ENCODE data around the gene NBPF3. TPM values are rescaled to one million over a fixed set of nuclear protein-coding genes. Genes with fewer than 3 reads are reported as not detected.
"Not testable (repeated sequence)": the region's sequence is repeated elsewhere in the genome, so short reads cannot be mapped to it uniquely, and the experiment has no call there.

The NBPF3 gene
- total and polyA plus RNA-seq, 5 experiments from 2014 or later = 5.5 to 22.6 (median 5.8) TPM

- ATAC-seq (no peak), DNase-seq (no peak)
- Mint-ChIP-seq H3K27me3 (peaks cover 0 to 2% (median 0%) of the 10 kb centered on the region in 5 donors), H3K4me1 (peaks cover 0 to 1% (median 0%) of the 10 kb centered on the region in 4 donors), H3K9me3 (no peaks in the 10 kb centered on the region), H3K27ac (no peak overlapping the region), H3K4me3 (no peak overlapping the region), H3K36me3 (peaks cover 12 to 69% (median 34%) of the 10 kb centered on the region in 3 donors)
- POLR2A ChIA-PET = no interaction called here
Measured at GRCh38 chr1:21478356-21478755, 38.4 kb downstream of the NBPF3 start.

- Mint-ChIP-seq H3K36me3 (peaks cover under 1 to 20% (median 10%) of the 10 kb centered on the region in 3 donors), H3K27me3 (peaks cover 4 to 13% (median 10%) of the 10 kb centered on the region in 5 donors), H3K4me1 (peaks cover 6 to 11% (median 8%) of the 10 kb centered on the region in 4 donors)
- DNase-seq, H3K27ac Mint-ChIP-seq, POLR2A ChIA-PET, H3K4me3 Mint-ChIP-seq, H3K9me3 Mint-ChIP-seq, ATAC-seq: not testable (repeated sequence)
Measured at GRCh38 chr1:21483881-21484280, 43.9 kb downstream of the NBPF3 start.

GRCh38 chr1:21489146-21489545 lies 49.2 kb downstream of the NBPF3 start:
- POLR2A ChIA-PET = no interaction called here
- peaks cover 0 to 2% (median 0%) of the 10 kb centered on the region in 9 donors for H3K9me3 Mint-ChIP-seq
- H3K4me3 Mint-ChIP-seq = no peak overlapping the region
- ATAC-seq (no peak), DNase-seq (no peak)
- H3K27ac Mint-ChIP-seq = peak overlapping the region in 1 of 10 donors; percentile 51
- H3K27me3 Mint-ChIP-seq = peaks cover 7 to 34% (median 15%) of the 10 kb centered on the region in 5 donors
- H3K36me3 Mint-ChIP-seq = no peaks in the 10 kb centered on the region
- peaks cover 6 to 13% (median 9%) of the 10 kb centered on the region in 4 donors for H3K4me1 Mint-ChIP-seq

GRCh38 chr1:21490774-21491487 lies 51.0 kb downstream of the NBPF3 start:
- H3K27me3 Mint-ChIP-seq = peaks cover 7 to 34% (median 15%) of the 10 kb centered on the region in 5 donors
- ATAC-seq (no peak), DNase-seq (no peak)
- H3K27ac Mint-ChIP-seq = no peak overlapping the region
- H3K4me1 Mint-ChIP-seq = peaks cover 6 to 13% (median 9%) of the 10 kb centered on the region in 4 donors
- peaks cover 0 to 2% (median 0%) of the 10 kb centered on the region in 9 donors for H3K9me3 Mint-ChIP-seq
- POLR2A ChIA-PET = no interaction called here
- no peaks in the 10 kb centered on the region for H3K36me3 Mint-ChIP-seq
- H3K4me3 Mint-ChIP-seq = no peak overlapping the region

GRCh38 chr1:21491488-21492355 lies 51.8 kb downstream of the NBPF3 start:
- peaks cover 6 to 13% (median 9%) of the 10 kb centered on the region in 4 donors for H3K4me1 Mint-ChIP-seq
- no peak overlapping the region for H3K4me3 Mint-ChIP-seq
- POLR2A ChIA-PET = no interaction called here
- H3K27ac Mint-ChIP-seq = no peak overlapping the region
- ATAC-seq (no peak), DNase-seq (no peak)
- no peaks in the 10 kb centered on the region for H3K36me3 Mint-ChIP-seq
- H3K27me3 Mint-ChIP-seq = peaks cover 7 to 34% (median 15%) of the 10 kb centered on the region in 5 donors
- peaks cover 0 to 2% (median 0%) of the 10 kb centered on the region in 9 donors for H3K9me3 Mint-ChIP-seq

- Mint-ChIP-seq H3K27me3 (peaks cover 7 to 34% (median 15%) of the 10 kb centered on the region in 5 donors), H3K27ac (no peak overlapping the region), H3K36me3 (no peaks in the 10 kb centered on the region), H3K4me3 (no peak overlapping the region), H3K4me1 (peaks cover 6 to 11% (median 9%) of the 10 kb centered on the region in 4 donors), H3K9me3 (peaks cover 0 to 2% (median 0%) of the 10 kb centered on the region in 9 donors)
- POLR2A ChIA-PET = no interaction called here
- DNase-seq = no peak
- no peak for ATAC-seq
Measured at GRCh38 chr1:21492356-21492625, 52.4 kb downstream of the NBPF3 start.

- Mint-ChIP-seq H3K27me3 (peaks cover 2 to 22% (median 3%) of the 10 kb centered on the region in 5 donors), H3K4me1 (no peaks in the 10 kb centered on the region), H3K4me3 (no peak overlapping the region), H3K9me3 (peaks cover 0 to 3% (median 0%) of the 10 kb centered on the region in 9 donors), H3K27ac (no peak overlapping the region), H3K36me3 (no peaks in the 10 kb centered on the region)
- no peak for ATAC-seq
- DNase-seq = no peak
- POLR2A ChIA-PET = no interaction called here
Measured at GRCh38 chr1:21494196-21494595, 54.3 kb downstream of the NBPF3 start.

- Mint-ChIP-seq H3K27ac (no peak overlapping the region), H3K4me3 (no peak overlapping the region)
- POLR2A ChIA-PET = interaction anchor here (0.5 kb wide), 1 partner anchor 543 kb away, joined by 5 read pairs; no protein-coding TSS in a partner anchor
Measured at GRCh38 chr1:21495225-21495820, 55.4 kb downstream of the NBPF3 start.

GRCh38 chr1:21496063-21496462 lies 56.1 kb downstream of the NBPF3 start:
- Mint-ChIP-seq H3K27me3 (peaks cover 2 to 25% (median 8%) of the 10 kb centered on the region in 5 donors), H3K9me3 (peaks cover 0 to 2% (median 0%) of the 10 kb centered on the region in 9 donors), H3K36me3 (no peaks in the 10 kb centered on the region), H3K4me3 (no peak overlapping the region), H3K4me1 (no peaks in the 10 kb centered on the region), H3K27ac (no peak overlapping the region)
- POLR2A ChIA-PET = no interaction called here
- DNase-seq (no peak), ATAC-seq (no peak)

More at GRCh38 chr1:21495225-21495820, 55.4 kb downstream of the NBPF3 start:
- ATAC-seq (no peak), DNase-seq (no peak)
- Mint-ChIP-seq H3K27me3 (peaks cover 2 to 25% (median 8%) of the 10 kb centered on the region in 5 donors), H3K4me1 (no peaks in the 10 kb centered on the region), H3K9me3 (peaks cover 0 to 3% (median 0%) of the 10 kb centered on the region in 9 donors), H3K36me3 (no peaks in the 10 kb centered on the region)

- ATAC-seq (no peak), DNase-seq (no peak)
- Mint-ChIP-seq H3K4me3 (no peak overlapping the region), H3K4me1 (no peaks in the 10 kb centered on the region), H3K27me3 (peaks cover 2 to 17% (median 7%) of the 10 kb centered on the region in 5 donors), H3K27ac (no peak overlapping the region), H3K9me3 (peaks cover 0 to 2% (median 0%) of the 10 kb centered on the region in 9 donors), H3K36me3 (no peaks in the 10 kb centered on the region)
- POLR2A ChIA-PET = no interaction called here
Measured at GRCh38 chr1:21496886-21497285, 56.9 kb downstream of the NBPF3 start.

GRCh38 chr1:21497466-21498061 lies 57.6 kb downstream of the NBPF3 start:
- POLR2A ChIA-PET = no interaction called here
- H3K4me3 Mint-ChIP-seq = no peak overlapping the region
- no peak for ATAC-seq
- peaks cover 0 to 2% (median 0%) of the 10 kb centered on the region in 9 donors for H3K9me3 Mint-ChIP-seq
- no peaks in the 10 kb centered on the region for H3K4me1 Mint-ChIP-seq
- H3K27me3 Mint-ChIP-seq = peaks cover 0 to 13% (median 7%) of the 10 kb centered on the region in 5 donors
- no peak for DNase-seq
- H3K36me3 Mint-ChIP-seq = no peaks in the 10 kb centered on the region
- no peak overlapping the region for H3K27ac Mint-ChIP-seq

- POLR2A ChIA-PET = no interaction called here
Measured at GRCh38 chr1:21499283-21499950, 59.5 kb downstream of the NBPF3 start.

More at GRCh38 chr1:21499283-21499950, 59.5 kb downstream of the NBPF3 start:
- ATAC-seq (no peak), DNase-seq (no peak)
- Mint-ChIP-seq H3K4me3 (no peak overlapping the region), H3K36me3 (peaks cover 0 to 2% (median 0%) of the 10 kb centered on the region in 3 donors), H3K4me1 (peaks cover 0 to 1% (median 0%) of the 10 kb centered on the region in 4 donors), H3K9me3 (peaks cover 0 to 2% (median 0%) of the 10 kb centered on the region in 9 donors), H3K27ac (no peak overlapping the region), H3K27me3 (peaks cover 2 to 18% (median 12%) of the 10 kb centered on the region in 5 donors)
